GM23248 (cell line): ENCODE data around the gene MYO10.

ENCODE experiments used
- EZH2 ChIP-seq: fragments of 200-600 bp; sonication (generic); IDR thresholded peaks from 2 replicates; pipeline ENCODE4 v1.6.1; 2018; ENCODE audit warnings: antibody characterized with exemption, mild to moderate bottlenecking; ENCODE audit not compliant: insufficient read depth, poor library complexity, severe bottlenecking
- EZH2phosphoT487 ChIP-seq: fragments of 200-600 bp; sonication (generic); IDR thresholded peaks from 2 replicates; pipeline ENCODE4 v1.6.1; 2018; ENCODE audit warnings: antibody characterized with exemption, moderate library complexity, mild to moderate bottlenecking, low read depth; ENCODE audit not compliant: insufficient read depth

- TF ChIP-seq EZH2phosphoT487 (no peak), EZH2 (no peak)
Measured at GRCh38 chr5:16943846-16944678, 8.0 kb upstream of the MYO10 start.
